Measurements from ENCODE around the gene ADAM17. TPM values are rescaled to one million over a fixed set of nuclear protein-coding genes. Genes with fewer than 3 reads are reported as not detected.

ADAM17 gene
- total and polyA plus RNA-seq, 4 donors: 3.3 to 14.1 (median 7.9) TPM

DNA sequence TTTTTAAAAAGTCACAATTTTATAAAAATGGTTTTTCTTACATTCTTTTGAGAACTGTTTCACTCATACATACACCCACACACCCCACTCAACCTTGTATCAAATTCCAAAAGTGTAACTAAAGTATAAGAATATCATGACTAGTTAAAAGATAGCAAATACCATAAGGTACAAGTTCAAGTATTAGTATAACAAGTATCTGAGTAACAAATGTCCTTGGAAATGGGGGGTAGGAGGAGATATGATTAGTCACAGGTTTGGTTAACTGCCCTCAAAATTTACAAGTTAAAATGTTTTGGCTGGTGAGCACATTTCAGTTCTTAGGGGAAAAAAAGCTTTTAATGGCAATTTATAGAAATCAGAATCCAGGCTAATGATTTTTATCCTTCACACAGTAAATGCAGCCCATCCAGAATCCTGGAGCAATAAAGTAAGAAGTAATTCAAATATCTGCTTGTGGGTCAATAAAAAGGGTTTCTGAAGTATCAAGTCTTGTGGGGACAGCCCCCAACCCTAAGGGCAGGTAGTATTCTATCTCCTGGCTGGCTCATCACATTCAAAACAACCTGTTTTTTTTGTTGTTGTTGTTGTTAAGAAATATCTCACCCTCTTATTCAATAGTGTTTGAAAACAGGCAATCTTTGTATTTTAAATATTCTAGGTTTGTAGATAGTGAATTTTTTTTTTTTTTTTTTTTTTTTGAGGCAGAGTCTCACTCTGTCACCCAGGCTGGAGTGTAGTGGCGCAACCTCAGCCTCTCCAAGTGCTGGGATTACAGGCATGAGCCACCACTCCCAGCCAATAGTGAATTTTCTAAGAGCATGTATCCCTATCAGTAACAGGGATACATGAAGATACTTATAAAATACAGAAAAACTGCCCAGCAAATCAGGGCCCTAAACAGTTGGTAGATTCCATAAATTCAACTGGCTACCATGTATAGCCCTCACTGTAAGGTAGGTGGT, 66.8 kb downstream of the ADAM17 start:
- H3K4me1 ChIP-seq (ENCODE audit: control insufficient read depth in 4 of 4, insufficient read depth in 4 of 4, low read length in 3 of 4): no peaks in the 10 kb centered on the region
- DNase-seq (ENCODE audit: low spot score): no peak
- H3K27me3 ChIP-seq (ENCODE audit: control insufficient read depth in 4 of 4, insufficient read depth in 4 of 4, low read length in 3 of 4): no peaks in the 10 kb centered on the region
- H3K9me3 ChIP-seq (ENCODE audit: control insufficient read depth in 4 of 4, low read length in 3 of 4): no peaks in the 10 kb centered on the region
- TF ChIP-seq TAF1 (conservative IDR thresholded peaks at IDR 0.05): no peak
- TF ChIP-seq, protein P1, sequence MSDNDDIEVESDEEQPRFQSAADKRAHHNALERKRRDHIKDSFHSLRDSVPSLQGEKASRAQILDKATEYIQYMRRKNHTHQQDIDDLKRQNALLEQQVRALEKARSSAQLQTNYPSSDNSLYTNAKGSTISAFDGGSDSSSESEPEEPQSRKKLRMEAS (IDR thresholded peaks at IDR 0.05): no peak
- TF ChIP-seq NR2F2 (IDR thresholded peaks at IDR 0.05): no peak
- TF ChIP-seq FOXA1 (IDR thresholded peaks at IDR 0.05): no peak
- TF ChIP-seq RXRA (IDR thresholded peaks at IDR 0.05): no peak
- no peak for TF ChIP-seq SP1 (IDR thresholded peaks at IDR 0.05)
- TF ChIP-seq, protein P2, sequence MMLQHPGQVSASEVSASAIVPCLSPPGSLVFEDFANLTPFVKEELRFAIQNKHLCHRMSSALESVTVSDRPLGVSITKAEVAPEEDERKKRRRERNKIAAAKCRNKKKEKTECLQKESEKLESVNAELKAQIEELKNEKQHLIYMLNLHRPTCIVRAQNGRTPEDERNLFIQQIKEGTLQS (IDR thresholded peaks at IDR 0.05): no peak
- TF ChIP-seq, protein P3, sequence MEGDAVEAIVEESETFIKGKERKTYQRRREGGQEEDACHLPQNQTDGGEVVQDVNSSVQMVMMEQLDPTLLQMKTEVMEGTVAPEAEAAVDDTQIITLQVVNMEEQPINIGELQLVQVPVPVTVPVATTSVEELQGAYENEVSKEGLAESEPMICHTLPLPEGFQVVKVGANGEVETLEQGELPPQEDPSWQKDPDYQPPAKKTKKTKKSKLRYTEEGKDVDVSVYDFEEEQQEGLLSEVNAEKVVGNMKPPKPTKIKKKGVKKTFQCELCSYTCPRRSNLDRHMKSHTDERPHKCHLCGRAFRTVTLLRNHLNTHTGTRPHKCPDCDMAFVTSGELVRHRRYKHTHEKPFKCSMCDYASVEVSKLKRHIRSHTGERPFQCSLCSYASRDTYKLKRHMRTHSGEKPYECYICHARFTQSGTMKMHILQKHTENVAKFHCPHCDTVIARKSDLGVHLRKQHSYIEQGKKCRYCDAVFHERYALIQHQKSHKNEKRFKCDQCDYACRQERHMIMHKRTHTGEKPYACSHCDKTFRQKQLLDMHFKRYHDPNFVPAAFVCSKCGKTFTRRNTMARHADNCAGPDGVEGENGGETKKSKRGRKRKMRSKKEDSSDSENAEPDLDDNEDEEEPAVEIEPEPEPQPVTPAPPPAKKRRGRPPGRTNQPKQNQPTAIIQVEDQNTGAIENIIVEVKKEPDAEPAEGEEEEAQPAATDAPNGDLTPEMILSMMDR (IDR thresholded peaks at IDR 0.05; ENCODE audit: low read depth, low read length, missing input control): no peak
- no peak for TF ChIP-seq YY1 (IDR thresholded peaks at IDR 0.05)
- no peak overlapping the region for H3K27ac ChIP-seq (ENCODE audit: low read depth in 1 of 2, low read length in 2 of 2)
- 97% methylated on average over 1 of the region's 1 CpG for WGBS
- H3K9ac ChIP-seq (ENCODE audit: low read depth in 1 of 2, low read length in 2 of 2): no peak overlapping the region
- H3K36me3 ChIP-seq (ENCODE audit: control insufficient read depth in 4 of 4, insufficient read depth in 3 of 4, low read depth in 1 of 4, low read length in 3 of 4): peaks cover 23 to 90% (median 68%) of the 10 kb centered on the region in 4 donors
- no peak overlapping the region for H3K4me3 ChIP-seq (ENCODE audit: low read depth in 1 of 3, low read length in 3 of 3)

- Histone ChIP-seq H3K27me3 (ENCODE audit: control insufficient read depth in 4 of 4, insufficient read depth in 4 of 4, low read length in 3 of 4) (no peaks in the 10 kb centered on the region), H3K27ac (ENCODE audit: low read depth in 1 of 2, low read length in 2 of 2) (no peak overlapping the region), H3K4me3 (ENCODE audit: low read depth in 1 of 3, low read length in 3 of 3) (no peak overlapping the region), H3K9me3 (ENCODE audit: control insufficient read depth in 4 of 4, low read length in 3 of 4) (no peaks in the 10 kb centered on the region), H3K4me1 (ENCODE audit: control insufficient read depth in 4 of 4, insufficient read depth in 4 of 4, low read length in 3 of 4) (no peaks in the 10 kb centered on the region), H3K9ac (ENCODE audit: low read depth in 1 of 2, low read length in 2 of 2) (no peak overlapping the region), H3K36me3 (ENCODE audit: control insufficient read depth in 4 of 4, insufficient read depth in 3 of 4, low read depth in 1 of 4, low read length in 3 of 4) (peaks cover 34 to 78% (median 63%) of the 10 kb centered on the region in 4 donors)
- WGBS: 90% methylated on average over 5 of the region's 5 CpGs
- no peak for DNase-seq (ENCODE audit: low spot score)
- TF ChIP-seq, protein P1 (IDR thresholded peaks at IDR 0.05): no peak
- TF ChIP-seq SP1 (IDR thresholded peaks at IDR 0.05) (no peak), TAF1 (conservative IDR thresholded peaks at IDR 0.05) (no peak), YY1 (IDR thresholded peaks at IDR 0.05) (no peak), FOXA2 (IDR thresholded peaks at IDR 0.05) (no peak), JUND (IDR thresholded peaks at IDR 0.05) (no peak), RAD21 (IDR thresholded peaks at IDR 0.05) (no peak), HNF4G (IDR thresholded peaks at IDR 0.05) (no peak)
Observed at GRCh38 chr2:9484533-9484932, 71.1 kb downstream of the ADAM17 start.

DNA sequence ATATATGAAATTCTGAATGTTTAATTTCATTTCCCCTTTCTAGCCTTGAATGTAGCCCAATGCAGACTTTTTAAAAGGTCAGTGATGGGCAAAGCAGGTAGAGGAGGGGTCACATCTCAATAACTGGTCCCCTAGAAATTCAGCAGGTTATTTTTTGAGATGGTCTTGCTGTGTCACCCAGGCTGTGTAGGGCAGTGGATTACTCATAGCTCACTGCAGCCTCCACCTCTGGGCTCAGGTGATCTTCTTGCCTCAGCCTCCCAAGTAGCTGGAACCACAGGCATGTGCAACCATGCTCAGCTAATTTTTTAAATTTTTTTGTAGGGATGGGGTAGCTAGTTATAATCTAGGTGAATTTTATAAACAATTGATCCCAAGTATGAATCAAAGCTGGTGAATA, 72.5 kb downstream of the ADAM17 start:
- no peak for DNase-seq (ENCODE audit: low spot score)
- Histone ChIP-seq H3K4me1 (ENCODE audit: control insufficient read depth in 4 of 4, insufficient read depth in 4 of 4, low read length in 3 of 4) (no peaks in the 10 kb centered on the region), H3K27me3 (ENCODE audit: control insufficient read depth in 4 of 4, insufficient read depth in 4 of 4, low read length in 3 of 4) (no peaks in the 10 kb centered on the region), H3K4me3 (ENCODE audit: low read depth in 1 of 3, low read length in 3 of 3) (no peak overlapping the region), H3K36me3 (ENCODE audit: control insufficient read depth in 4 of 4, insufficient read depth in 3 of 4, low read depth in 1 of 4, low read length in 3 of 4) (peaks cover 32 to 66% (median 62%) of the 10 kb centered on the region in 4 donors), H3K27ac (ENCODE audit: low read depth in 1 of 2, low read length in 2 of 2) (no peak overlapping the region), H3K9me3 (ENCODE audit: control insufficient read depth in 4 of 4, low read length in 3 of 4) (no peaks in the 10 kb centered on the region), H3K9ac (ENCODE audit: low read depth in 1 of 2, low read length in 2 of 2) (no peak overlapping the region)
- TF ChIP-seq HNF4A (conservative IDR thresholded peaks at IDR 0.05): no peak
- TF ChIP-seq, protein P4, sequence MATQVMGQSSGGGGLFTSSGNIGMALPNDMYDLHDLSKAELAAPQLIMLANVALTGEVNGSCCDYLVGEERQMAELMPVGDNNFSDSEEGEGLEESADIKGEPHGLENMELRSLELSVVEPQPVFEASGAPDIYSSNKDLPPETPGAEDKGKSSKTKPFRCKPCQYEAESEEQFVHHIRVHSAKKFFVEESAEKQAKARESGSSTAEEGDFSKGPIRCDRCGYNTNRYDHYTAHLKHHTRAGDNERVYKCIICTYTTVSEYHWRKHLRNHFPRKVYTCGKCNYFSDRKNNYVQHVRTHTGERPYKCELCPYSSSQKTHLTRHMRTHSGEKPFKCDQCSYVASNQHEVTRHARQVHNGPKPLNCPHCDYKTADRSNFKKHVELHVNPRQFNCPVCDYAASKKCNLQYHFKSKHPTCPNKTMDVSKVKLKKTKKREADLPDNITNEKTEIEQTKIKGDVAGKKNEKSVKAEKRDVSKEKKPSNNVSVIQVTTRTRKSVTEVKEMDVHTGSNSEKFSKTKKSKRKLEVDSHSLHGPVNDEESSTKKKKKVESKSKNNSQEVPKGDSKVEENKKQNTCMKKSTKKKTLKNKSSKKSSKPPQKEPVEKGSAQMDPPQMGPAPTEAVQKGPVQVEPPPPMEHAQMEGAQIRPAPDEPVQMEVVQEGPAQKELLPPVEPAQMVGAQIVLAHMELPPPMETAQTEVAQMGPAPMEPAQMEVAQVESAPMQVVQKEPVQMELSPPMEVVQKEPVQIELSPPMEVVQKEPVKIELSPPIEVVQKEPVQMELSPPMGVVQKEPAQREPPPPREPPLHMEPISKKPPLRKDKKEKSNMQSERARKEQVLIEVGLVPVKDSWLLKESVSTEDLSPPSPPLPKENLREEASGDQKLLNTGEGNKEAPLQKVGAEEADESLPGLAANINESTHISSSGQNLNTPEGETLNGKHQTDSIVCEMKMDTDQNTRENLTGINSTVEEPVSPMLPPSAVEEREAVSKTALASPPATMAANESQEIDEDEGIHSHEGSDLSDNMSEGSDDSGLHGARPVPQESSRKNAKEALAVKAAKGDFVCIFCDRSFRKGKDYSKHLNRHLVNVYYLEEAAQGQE (IDR thresholded peaks at IDR 0.05): no peak

All from liver (tissue), 9 donors.